Left ventricle myocardium inferior (tissue), 1 donor: ENCODE results near the gene SLC10A2. TPM values are rescaled to one million over a fixed set of nuclear protein-coding genes. Genes with fewer than 3 reads are reported as not detected.
"Not testable (repeated sequence)": the region's sequence is repeated elsewhere in the genome, so short reads cannot be mapped to it uniquely, and the experiment has no call there.

Experiments used
- DNase-seq: peaks from one replicate; pipeline ENCODE4 v3.0.0-alpha.2; 2020
- H3K27ac ChIP-seq: fragments of 200-600 bp; replicated peaks from 2 replicates; pipeline ENCODE4 v1.8.0; 2021
- H3K27me3 ChIP-seq: fragments of 200-600 bp; 2 replicates; pipeline ENCODE4 v1.8.0; 2021; ENCODE audit warnings: low read depth
- H3K36me3 ChIP-seq: fragments of 200-600 bp; 2 replicates; pipeline ENCODE4 v1.8.0; 2021
- H3K4me1 ChIP-seq: fragments of 200-600 bp; 2 replicates; pipeline ENCODE4 v1.8.0; 2021
- H3K4me3 ChIP-seq: fragments of 200-600 bp; 2 replicates; pipeline ENCODE4 v1.8.0; 2021; ENCODE audit warnings: mild to moderate bottlenecking, moderate library complexity
- H3K9me3 ChIP-seq: fragments of 200-600 bp; replicated peaks from 2 replicates; pipeline ENCODE4 v1.8.0; 2021
- CTCF ChIP-seq: fragments of 200-600 bp; IDR thresholded peaks from 2 replicates; pipeline ENCODE4 v1.8.0; 2021; ENCODE audit warnings: antibody characterized with exemption, mild to moderate bottlenecking, borderline replicate concordance
- intact Hi-C: fragments of 100-400 bp; cut with micrococcal nuclease; formaldehyde crosslinking; loops from one replicate; pipeline ENCODE4 v1.11.0; 2022
- total RNA-seq: library from RNA; stranded (reverse); fragmentation: NEBNext Ultra II Directional; extraction: Animal tissue kit (Norgen Biotek cat#: 25700); gene quantifications from one replicate; pipeline ENCODE4 v1.2.1, GENCODE V29; 2021
- donor health status: DM: no; HTN: yes; CAD: no; lungs with severe emphysema.

The SLC10A2 gene
- total RNA-seq, 1 donor from 2014 or later, result not detected

- DNase-seq, result no peak
- peaks cover 14% of the 10 kb centered on the region for H3K4me1 ChIP-seq
- TF ChIP-seq CTCF, result no peak
- H3K27me3 ChIP-seq, result no peaks in the 10 kb centered on the region
- no peaks in the 10 kb centered on the region for H3K36me3 ChIP-seq
- intact Hi-C loops, result no loop called here
- peaks cover 5% of the 10 kb centered on the region for H3K9me3 ChIP-seq
- H3K4me3 ChIP-seq, result no peak overlapping the region
- no peak overlapping the region for H3K27ac ChIP-seq
These were observed 35.3 kb upstream of the SLC10A2 start for GRCh38 chr13:103101500-103101899.

DNA sequence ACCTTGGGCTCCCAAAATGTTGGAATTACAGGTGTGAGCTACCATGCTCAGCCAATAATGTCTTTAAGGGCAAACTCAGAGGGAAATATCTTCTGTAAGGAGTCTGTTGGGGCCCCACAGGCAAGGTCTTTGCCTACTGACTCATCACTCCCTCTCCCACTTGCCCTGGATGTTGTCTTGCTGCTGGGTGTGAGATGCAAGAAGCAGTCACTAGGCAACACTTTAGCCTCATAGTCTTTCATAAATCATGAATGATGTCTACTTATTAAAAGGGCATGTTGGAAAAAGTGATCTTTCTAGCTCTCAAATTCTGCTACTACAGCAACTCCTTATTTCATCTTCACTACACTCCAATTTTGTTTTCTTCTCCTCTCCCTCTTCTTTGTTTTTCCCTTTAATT lies 34.6 kb upstream of the SLC10A2 start:
- no peak for DNase-seq
- intact Hi-C loops, result no loop called here
- no peak overlapping the region for H3K27ac ChIP-seq
- no peak overlapping the region for H3K4me3 ChIP-seq
- H3K27me3 ChIP-seq, result no peaks in the 10 kb centered on the region
- TF ChIP-seq CTCF, result no peak
- no peaks in the 10 kb centered on the region for H3K36me3 ChIP-seq
- peaks cover 5% of the 10 kb centered on the region for H3K9me3 ChIP-seq
- peaks cover 14% of the 10 kb centered on the region for H3K4me1 ChIP-seq

GRCh38 chr13:103099722-103100293 lies 33.6 kb upstream of the SLC10A2 start:
- no peak for DNase-seq
- Histone ChIP-seq H3K27me3 (no peaks in the 10 kb centered on the region), H3K27ac (no peak overlapping the region), H3K9me3 (peaks cover 7% of the 10 kb centered on the region), H3K4me1 (peaks cover 14% of the 10 kb centered on the region), H3K36me3 (no peaks in the 10 kb centered on the region), H3K4me3 (no peak overlapping the region)
- TF ChIP-seq CTCF, result no peak
- intact Hi-C loops, result no loop called here

DNA sequence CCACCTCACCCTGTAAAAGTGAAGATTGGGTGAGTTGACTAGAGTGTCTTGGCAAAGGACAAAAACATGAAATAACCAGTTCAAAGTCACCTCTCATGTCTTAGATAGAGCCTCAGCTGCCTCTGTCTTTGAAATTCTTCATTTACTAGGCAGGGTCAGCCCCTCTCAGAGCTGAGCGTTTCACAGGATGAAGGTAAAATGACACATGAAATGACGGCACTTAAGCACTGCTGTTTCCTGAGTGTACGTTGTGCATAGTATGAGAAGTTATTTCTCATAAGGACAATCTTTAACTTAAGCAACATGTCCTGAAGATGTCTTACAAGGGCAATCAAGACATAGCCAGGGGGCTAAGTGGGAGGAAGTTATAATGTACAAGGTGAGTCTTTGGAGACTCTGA lies 32.3 kb upstream of the SLC10A2 start:
- H3K4me3 ChIP-seq, result no peak overlapping the region
- no peak for TF ChIP-seq CTCF
- no peak for DNase-seq
- intact Hi-C loops, result no loop called here
- H3K27ac ChIP-seq, result no peak overlapping the region
- peaks cover 14% of the 10 kb centered on the region for H3K9me3 ChIP-seq
- H3K27me3 ChIP-seq, result no peaks in the 10 kb centered on the region
- H3K36me3 ChIP-seq, result no peaks in the 10 kb centered on the region
- H3K4me1 ChIP-seq, result peaks cover 14% of the 10 kb centered on the region

- no peak for TF ChIP-seq CTCF
- Histone ChIP-seq H3K9me3 (peaks cover 25% of the 10 kb centered on the region), H3K4me3 (no peak overlapping the region), H3K4me1 (peaks cover 12% of the 10 kb centered on the region), H3K36me3 (no peaks in the 10 kb centered on the region), H3K27ac (no peak overlapping the region), H3K27me3 (no peaks in the 10 kb centered on the region)
- intact Hi-C loops, result no loop called here
- no peak for DNase-seq
These were observed 31.2 kb upstream of the SLC10A2 start for GRCh38 chr13:103097366-103097928.

DNA sequence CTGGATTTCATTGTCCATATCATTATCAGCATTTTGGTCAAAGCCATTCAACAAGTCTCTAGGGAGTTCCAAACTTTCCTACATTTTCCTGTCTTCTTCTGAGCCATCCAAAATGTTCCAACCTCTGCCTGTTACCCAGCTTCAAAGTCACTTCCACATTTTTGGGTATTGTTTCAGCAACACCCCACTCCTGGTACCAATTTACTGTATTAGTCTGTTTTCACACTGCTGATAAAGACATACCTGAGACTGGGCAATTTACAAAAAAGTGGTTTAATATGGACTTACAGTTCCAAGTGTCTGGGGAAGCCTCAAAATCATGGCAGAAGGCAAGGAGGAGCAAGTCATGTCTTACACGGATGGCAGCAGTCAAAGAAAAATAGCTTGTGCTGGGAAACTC lies 27.4 kb upstream of the SLC10A2 start:
- H3K27me3 ChIP-seq, intact Hi-C loops, H3K27ac ChIP-seq, H3K4me1 ChIP-seq, DNase-seq, H3K4me3 ChIP-seq, H3K36me3 ChIP-seq: not testable (repeated sequence)
- peaks cover 35% of the 10 kb centered on the region for H3K9me3 ChIP-seq
